Stimulated activated CD4-positive, alpha-beta T cell treated with anti-CD3 and anti-CD28 coated beads, Interleukin-15, amount 100 ng/mL, for 48 hours (primary cell): ENCODE data around the gene CHGA.
A peak's percentile ranks its signal among the peaks of the same experiment; 100 is the strongest.

Experiments used
- DNase-seq, 2 donors: peaks; one replicate each; pipeline ENCODE4 v3.0.0-alpha.2; 2020; ENCODE audit warnings: low read depth in 2 of 2

CHGA gene

DNA sequence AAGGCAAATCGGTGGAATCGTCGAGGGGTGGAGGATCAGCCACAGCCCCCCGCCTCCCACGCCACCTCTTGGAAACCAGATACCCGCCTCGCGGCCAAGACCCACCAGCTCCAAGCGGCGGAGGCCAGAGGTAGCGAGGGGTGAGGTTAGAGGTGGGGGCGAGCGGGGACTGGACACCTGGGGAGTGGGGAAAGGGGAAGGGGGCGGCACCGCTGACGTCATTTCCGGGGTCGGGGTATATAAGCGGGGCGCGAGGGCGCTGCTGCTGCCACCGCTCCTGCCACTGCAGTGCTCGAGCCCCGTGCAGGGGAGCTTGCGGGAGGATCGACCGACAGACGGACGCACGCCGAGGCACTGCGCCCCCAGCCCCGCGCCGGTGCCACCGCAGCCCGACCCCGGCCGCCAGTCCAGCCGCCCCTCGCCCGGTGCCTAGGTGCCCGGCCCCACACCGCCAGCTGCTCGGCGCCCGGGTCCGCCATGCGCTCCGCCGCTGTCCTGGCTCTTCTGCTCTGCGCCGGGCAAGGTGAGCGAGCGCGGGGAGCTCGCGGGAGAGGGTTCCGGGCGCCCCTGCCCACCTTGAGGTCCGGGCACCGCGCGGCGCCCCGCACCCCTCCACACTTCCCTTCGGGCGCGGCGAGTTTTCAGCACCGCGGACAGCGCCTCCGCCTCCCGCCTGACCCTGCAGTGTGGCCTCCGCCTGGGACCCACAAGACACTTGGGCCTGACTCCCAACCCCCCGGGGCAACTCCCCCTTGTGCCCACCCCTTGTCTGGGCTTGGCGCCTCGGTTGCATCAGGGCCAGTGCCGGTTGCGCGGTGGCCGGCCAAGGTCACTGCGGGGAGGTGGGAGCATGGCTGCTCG, at the start of gene CHGA:
Gene CHGA (plus strand): TSS at position 268 of the 861 bp plus-strand sequence. CDS start 210 bp downstream, at position 478.
- DNase-seq: peak; percentile 5 to 14

- no peak for DNase-seq
Measured at GRCh38 chr14:92874962-92875661, 47.8 kb upstream of the CHGA start.

DNA sequence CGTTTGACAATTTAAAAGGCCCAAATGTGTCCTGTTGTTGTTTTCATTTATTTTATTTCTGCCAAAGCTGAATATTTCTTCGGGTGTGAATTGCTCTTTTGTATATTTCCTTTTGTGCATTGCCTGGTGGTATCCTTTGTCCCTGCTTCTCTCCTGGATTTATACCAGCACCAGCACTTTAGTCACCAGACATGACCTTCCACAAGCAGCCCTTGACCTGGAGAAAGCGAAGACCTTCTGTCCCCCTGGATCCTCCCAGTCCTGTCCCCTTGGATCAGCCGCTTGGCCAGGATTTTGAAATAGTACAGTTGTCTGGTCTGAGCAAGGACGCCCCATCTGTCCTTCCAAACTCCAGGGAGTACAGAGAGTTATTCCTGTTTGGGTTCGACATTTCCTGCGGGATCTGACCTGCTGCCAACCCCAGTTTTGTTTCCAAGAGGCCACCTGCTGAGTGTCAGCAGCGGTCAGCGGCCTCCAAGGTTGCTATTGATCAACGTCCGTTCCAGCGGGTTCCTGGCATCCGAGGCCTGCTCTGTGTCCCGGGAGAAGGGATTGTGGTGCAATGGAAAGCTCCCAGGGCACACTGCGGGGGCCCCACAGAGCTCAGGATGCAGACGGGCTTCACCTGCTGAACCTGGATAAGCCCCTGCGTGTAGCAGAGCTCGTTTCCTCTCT, 45.1 kb upstream of the CHGA start:
- DNase-seq: no peak

GRCh38 chr14:92880351-92880750, 42.6 kb upstream of the CHGA start:
- no peak for DNase-seq

DNA sequence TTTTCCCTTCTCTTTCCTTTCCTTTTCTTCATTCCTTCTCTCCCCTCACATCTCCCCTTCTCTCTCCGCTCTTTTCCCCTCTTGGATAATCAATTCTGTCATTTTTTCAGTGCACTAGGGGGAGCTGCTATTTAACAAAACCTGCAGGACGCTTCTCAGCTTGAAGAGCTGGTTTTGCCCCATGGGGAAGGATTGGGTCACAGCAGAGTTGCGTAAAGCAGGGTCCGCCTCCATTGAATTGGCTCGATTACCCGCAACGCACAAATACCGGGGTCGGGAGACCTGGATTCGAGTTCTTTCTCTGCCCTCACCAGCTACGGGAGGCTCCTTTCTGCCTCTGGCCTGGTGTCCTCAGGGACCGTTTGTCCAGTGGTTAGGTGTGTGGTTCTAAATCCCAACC, 42.1 kb upstream of the CHGA start:
- no peak for DNase-seq

GRCh38 chr14:92883066-92883465, 39.9 kb upstream of the CHGA start:
- DNase-seq: no peak

DNA sequence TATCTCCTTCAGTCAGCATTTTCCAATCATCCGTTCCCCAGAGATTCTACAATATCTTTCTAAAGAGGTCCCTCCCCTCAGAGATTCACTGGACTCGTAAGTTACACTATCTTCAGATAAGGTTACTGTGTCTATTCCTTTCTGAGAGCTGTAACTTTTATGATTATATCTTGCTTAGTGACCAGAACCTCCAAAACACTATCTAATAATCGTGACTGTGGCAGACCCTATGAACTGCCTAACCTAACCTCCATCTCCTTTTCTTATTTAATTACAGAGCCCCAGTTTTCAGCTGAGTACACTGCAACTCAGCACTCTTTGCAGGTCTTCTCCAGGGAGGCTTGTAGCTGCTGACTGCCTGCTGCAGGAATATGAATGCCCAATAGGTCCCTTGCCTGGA, 38.5 kb upstream of the CHGA start:
- DNase-seq: no peak

- no peak for DNase-seq
Measured at GRCh38 chr14:92885279-92886061, 37.5 kb upstream of the CHGA start.

DNA sequence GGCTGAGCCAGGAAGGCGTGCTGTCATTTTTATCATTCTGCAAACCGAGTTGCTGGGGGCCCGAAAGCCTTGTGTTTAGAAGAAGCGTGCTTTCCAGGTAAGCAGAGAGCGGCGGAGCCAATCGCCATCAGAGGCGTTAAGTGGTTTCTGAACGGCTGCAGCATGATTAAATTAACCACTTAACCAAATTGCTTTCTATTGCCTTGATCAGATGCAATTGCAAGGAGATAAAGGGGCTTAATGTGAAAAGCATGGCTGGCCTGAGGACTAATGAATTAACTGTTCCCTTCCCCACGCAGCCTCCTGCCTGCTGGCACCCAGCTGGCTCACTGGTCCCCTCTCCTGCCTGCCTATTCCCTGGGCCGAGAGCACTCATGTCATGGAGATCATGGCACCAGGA, 36.6 kb upstream of the CHGA start:
- DNase-seq: no peak

DNA sequence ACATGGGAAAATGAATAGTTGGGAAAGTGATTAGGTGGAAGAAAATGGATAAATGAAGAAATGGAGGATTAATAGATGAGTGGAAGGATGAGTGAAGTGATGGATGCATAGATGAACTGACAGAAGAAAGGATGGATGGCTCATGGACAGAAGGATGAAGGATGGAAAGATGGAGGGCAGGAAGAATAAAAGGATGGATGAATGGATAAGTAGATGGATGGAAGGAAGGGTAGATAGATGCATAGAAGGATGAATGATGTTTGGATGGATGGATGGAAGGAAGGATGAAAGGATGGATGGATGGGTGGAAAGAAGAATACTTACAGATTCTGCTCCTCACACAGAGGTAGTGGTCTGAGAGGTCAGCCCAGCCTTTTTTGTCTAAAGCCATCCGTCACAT, 35.8 kb upstream of the CHGA start:
- DNase-seq: no peak

DNA sequence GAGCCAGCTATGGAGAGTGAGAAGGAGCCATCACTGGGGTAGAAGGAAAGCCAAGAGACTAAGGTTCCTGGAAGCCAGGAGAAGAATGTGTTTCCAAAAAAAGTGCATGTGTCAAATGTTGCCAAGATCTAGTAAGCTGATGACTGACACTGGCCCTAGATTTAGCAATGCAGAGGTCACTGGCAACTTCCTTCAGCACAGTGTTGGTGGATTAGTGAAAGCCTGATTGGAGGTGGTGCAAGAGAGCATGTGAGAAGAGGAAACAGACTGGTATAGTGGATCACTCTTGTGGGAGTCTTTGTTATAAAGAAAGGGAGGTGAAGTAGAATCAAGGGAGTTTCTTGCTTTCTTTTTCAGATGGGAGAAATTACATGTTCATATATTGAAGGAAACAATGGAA, 34.1 kb upstream of the CHGA start:
- no peak for DNase-seq

- no peak for DNase-seq
Measured at GRCh38 chr14:92890830-92891588, 31.9 kb upstream of the CHGA start.

- no peak for DNase-seq
Measured at GRCh38 chr14:92892589-92892988, 30.4 kb upstream of the CHGA start.

GRCh38 chr14:92895352-92895878, 27.5 kb upstream of the CHGA start:
- DNase-seq: no peak

DNA sequence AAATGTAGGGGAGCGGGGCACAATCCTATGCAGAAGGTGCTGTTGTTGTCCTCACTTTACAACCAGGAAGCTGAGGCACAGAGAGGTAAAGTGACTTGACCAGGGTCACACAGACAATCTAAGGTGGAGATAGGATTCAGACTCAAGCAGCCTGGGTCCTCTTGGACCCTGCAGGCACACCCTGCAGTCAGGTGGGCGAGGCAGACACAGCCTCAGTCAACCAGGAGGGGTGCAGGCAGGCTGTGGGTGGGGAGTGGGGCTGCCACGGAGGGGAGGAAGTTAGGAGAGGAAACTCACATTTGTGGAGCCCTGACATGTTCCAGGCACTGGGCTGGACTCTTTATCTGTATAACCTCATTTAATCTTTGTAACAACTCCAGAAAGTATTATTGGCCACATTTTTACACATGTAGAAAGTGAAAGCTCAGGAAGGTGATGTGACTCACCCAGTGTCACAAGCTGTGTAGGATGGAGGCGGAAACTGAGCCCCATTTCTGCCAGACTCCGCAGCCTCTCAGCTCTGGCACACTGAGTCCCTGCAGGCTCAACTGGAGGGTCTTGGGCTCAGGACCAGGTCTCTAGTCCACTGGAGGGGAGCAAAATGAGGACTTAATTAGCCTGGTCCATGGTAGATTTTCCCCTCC, 24.9 kb upstream of the CHGA start:
- DNase-seq: peak; percentile 31 to 33

DNA sequence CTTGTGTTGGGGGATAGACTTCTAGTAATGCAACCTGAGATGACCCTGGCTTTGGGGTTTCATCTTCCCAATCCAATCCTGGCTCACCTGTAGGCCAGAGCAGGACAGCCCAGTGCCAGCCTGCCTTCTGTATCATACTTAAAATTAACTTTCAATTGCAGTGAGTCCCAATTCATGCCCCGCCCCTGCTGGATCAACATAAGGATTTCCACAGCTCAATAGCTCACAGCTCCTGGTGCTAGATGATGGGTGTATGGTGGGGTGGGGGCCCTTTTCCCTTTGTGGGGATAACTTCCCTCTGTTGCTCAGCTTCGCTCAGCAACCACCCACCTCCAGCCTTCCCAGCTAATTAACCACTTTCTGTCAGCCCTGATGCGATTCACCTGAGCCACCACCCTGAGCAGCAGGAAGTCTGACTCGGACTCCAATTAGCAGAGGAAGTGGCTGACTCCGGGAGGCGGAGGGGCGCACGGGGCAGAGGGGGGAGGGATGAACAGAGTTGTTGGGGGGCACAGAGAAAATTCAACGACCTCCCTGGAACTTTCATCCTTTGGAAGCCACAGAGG, 24.3 kb upstream of the CHGA start:
- no peak for DNase-seq

DNA sequence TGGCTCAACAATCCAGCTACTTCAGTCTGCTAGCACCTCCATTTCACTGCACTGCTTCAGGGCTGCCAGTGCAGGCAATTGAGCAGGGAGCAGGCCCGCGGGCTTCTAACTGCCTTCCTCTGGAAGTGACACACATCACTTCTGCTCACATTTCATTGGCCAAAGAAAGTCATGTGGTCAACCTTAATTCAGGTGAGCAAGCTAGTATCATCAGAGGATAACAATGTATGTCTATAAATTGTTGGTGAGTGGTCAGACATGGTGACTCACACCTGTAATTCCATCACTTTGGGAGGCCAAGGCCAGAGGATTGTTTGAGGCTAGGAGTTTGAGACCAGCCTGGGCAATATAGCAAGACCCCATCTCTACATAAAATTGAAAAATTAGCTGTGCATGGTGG, 22.3 kb upstream of the CHGA start:
- DNase-seq: no peak

DNA sequence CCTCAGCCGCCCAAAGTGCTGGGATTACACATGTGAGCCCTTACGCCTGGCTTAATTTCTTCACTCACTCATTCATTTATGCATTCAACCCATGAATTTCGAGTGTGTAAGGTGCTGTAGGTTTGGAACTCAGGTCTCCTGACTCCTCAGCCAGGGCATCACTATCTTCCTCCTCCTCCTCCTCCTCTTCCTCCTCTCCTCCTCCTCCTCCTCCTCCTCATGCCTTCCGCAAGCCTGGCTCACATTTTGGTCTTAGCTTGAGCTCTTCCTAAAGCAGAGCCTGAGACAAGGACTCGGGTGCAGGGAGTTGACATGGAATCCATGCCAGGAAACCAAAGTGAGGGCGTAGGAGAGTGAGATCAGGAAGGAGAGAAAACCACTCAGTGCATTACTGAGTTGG, 20.8 kb upstream of the CHGA start:
- no peak for DNase-seq

DNA sequence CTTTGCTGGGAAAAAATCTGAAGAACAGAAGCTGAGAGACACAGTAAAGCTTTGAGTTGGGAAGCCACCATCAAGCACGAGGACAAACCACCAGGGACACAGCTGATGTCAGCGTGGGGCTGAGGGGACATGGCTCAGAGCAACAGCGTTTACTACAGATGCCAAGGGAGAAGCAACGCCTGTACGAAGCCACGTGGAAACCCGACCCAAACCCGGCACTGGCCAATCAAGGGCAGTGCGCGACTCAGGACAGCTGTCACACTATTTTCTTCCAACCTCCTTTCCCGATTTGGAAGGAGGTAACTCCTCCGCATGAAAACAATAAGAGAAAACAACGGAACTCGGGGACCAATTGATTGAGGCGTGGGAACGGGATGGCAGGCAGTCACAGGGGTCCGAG, 20.2 kb upstream of the CHGA start:
- DNase-seq: no peak

DNA sequence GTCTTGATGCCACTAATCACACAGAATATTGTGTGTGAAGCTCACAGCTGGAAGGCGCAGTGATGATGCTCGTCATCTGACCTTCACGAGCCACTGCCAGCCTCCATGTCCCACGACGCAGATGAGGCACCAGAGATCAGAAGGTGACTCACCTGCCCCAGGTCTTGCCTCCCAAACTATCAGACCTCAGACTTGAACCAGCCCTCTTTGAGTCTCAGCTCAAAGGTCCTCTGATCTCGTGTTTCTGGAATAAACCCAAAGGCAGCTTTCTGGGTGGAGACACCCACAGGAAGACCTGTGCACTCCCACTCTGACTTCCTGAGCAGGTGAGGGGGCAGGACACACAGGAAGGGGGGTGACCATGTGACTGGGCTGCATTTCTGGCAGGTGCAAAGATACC, 19.6 kb upstream of the CHGA start:
- DNase-seq: no peak
